K562 (cell line): ENCODE measurements around the gene CLCN2. TPM values are rescaled to one million over a fixed set of nuclear protein-coding genes. Genes with fewer than 3 reads are reported as not detected.

Experiments
- ATAC-seq: fragments of 200-7000 bp; cut with Tn5 transposase; 3 replicates; pipeline ENCODE4 v1.9.1; 2020; ENCODE audit warnings: moderate library complexity
- BruUV-seq: library from RNA; stranded (reverse); fragments of 400-500 nt; replicated peaks from 2 replicates; lab custom pipeline; 2021; lab: Mats Ljungman, UMichigan
- CTCF ChIA-PET: fragments of 300-600 bp; formaldehyde crosslinking; extraction: SDS; loops from one replicate; lab custom pipeline; 2021; ENCODE audit warnings: low intra/inter-chr PET ratio; lab: Yijun Ruan, JAX
- POLR2A ChIA-PET: fragments of 300-600, 350-650 bp; sonication (Branson Sonifier 250); formaldehyde crosslinking; extraction: SDS; loops from one replicate; lab custom pipeline; 2021; ENCODE audit warnings: antibody characterized with exemption, inconsistent platforms; lab: Yijun Ruan, JAX
- DNase-seq, 4 experiments: peaks; one replicate each; pipeline versions ENCODE4 v3.0.0 to v3.0.0-alpha.2; 2011 to 2018; ENCODE audit warnings: low spot score in 3 of 4, mixed read lengths in 3 of 4; ENCODE audit errors: extremely low read depth in 1 of 4
- FAIRE-seq: peaks from 2 replicates; lab custom pipeline; 2011; peaks lifted over from hg19 to GRCh38; lab: Jason Lieb, UNC
- H2AFZ ChIP-seq: 2 replicates; pipeline ENCODE4 v1.6.0; 2011; ENCODE audit warnings: low read depth, low read length, control low read depth, inconsistent platforms
- H3K27ac ChIP-seq: fragments of 200-600 bp; 3 replicates; pipeline ENCODE4 v1.8.0; 2011; ENCODE audit warnings: low read depth, mild to moderate bottlenecking, control low read depth, inconsistent platforms, low read length, moderate library complexity, mixed read lengths; ENCODE audit errors: extremely low read depth
- H3K27me3 ChIP-seq, 2 experiments: fragments of 300-600 bp in 1 of 2; 2 replicates in 1 of 2; 3 replicates in 1 of 2; pipeline versions ENCODE4 v1.6.0 to v1.8.0; 2011; ENCODE audit warnings: inconsistent platforms in 2 of 2, low read length in 2 of 2, mild to moderate bottlenecking in 1 of 2, mixed read lengths in 1 of 2, moderate library complexity in 1 of 2; ENCODE audit not compliant: control insufficient read depth in 2 of 2, insufficient read depth in 2 of 2
- H3K36me3 ChIP-seq: fragments of 300-600 bp; 3 replicates; pipeline ENCODE4 v1.8.0; 2011; ENCODE audit warnings: mild to moderate bottlenecking, low read length, inconsistent platforms; ENCODE audit not compliant: control insufficient read depth, insufficient read depth
- H3K4me1 ChIP-seq, 2 experiments: fragments of 200-600 bp in 1 of 2; replicated peaks in 1 of 2; 2 replicates in 1 of 2; 3 replicates in 1 of 2; pipeline versions ENCODE4 v1.5.1 to v1.8.0; 2011; ENCODE audit warnings: inconsistent platforms in 2 of 2, low read length in 2 of 2, mild to moderate bottlenecking in 1 of 2, mixed read lengths in 1 of 2, moderate library complexity in 1 of 2; ENCODE audit not compliant: control insufficient read depth in 2 of 2, insufficient read depth in 2 of 2
- H3K4me2 ChIP-seq: 2 replicates; pipeline ENCODE4 v1.6.1; 2011; ENCODE audit warnings: low read length, control low read depth, inconsistent platforms, mixed read lengths; ENCODE audit not compliant: insufficient read depth
- H3K4me3 ChIP-seq: fragments of 200-600 bp; sonication (generic), shearing (Covaris generic); 2 replicates; pipeline ENCODE4 v1.5.1; 2016; ENCODE audit warnings: control low read depth, inconsistent platforms
- H3K79me2 ChIP-seq: fragments of 200-600 bp; 3 replicates; pipeline ENCODE4 v1.8.0; 2011; ENCODE audit warnings: low read length, inconsistent platforms; ENCODE audit not compliant: control insufficient read depth, insufficient read depth
- H3K9ac ChIP-seq, 2 experiments: 2 replicates each; pipeline versions ENCODE4 v1.6.0 to v1.6.1; 2011; ENCODE audit warnings: low read depth in 2 of 2, low read length in 2 of 2, control low read depth in 1 of 2, inconsistent platforms in 1 of 2, mild to moderate bottlenecking in 1 of 2, mixed read lengths in 1 of 2; ENCODE audit not compliant: insufficient read depth in 1 of 2
- H3K9me1 ChIP-seq: one replicate; pipeline ENCODE4 v1.6.0; 2011; ENCODE audit warnings: inconsistent platforms, mild to moderate bottlenecking, low read length, moderate library complexity; ENCODE audit not compliant: control insufficient read depth, insufficient read depth
- H3K9me3 ChIP-seq: replicated peaks from 2 replicates; pipeline ENCODE4 v1.5.1; 2011; ENCODE audit warnings: low read depth, low read length, inconsistent platforms; ENCODE audit not compliant: control insufficient read depth, insufficient read depth
- H4K20me1 ChIP-seq: replicated peaks from 2 replicates; pipeline ENCODE4 v1.6.1; 2011; ENCODE audit warnings: low read length, inconsistent platforms, mixed read lengths; ENCODE audit not compliant: control insufficient read depth, insufficient read depth
- BRCA1 ChIP-seq, 2 experiments: fragments of 450-650 bp in 1 of 2; sonication (generic) in 1 of 2; formaldehyde crosslinking in 1 of 2; IDR thresholded peaks; 2 replicates each; pipeline versions ENCODE4 v1.5.0 to v1.6.1; 2017 to 2020; ENCODE audit warnings: mild to moderate bottlenecking in 1 of 2, missing genetic modification reagents in 1 of 2
- MTA3 ChIP-seq: fragments of 450-650 bp; formaldehyde crosslinking; IDR thresholded peaks from 2 replicates; pipeline ENCODE4 v1.6.1; 2017; ENCODE audit warnings: mild to moderate bottlenecking, borderline replicate concordance
- POLR2G ChIP-seq: fragments of 200-400 bp; formaldehyde crosslinking; IDR thresholded peaks from 2 replicates; pipeline ENCODE4 v1.6.1; 2017; ENCODE audit warnings: low read depth, mild to moderate bottlenecking, antibody characterized with exemption, low read length, moderate library complexity
- SMC3 ChIP-seq: conservative IDR thresholded peaks from 2 replicates; pipeline ENCODE4 v1.6.1; 2011; ENCODE audit warnings: low read depth, low read length, improper control_type of control experiment; ENCODE audit not compliant: insufficient read depth
- WGBS: fragments of 100-300 bp; shearing (Covaris generic); methylation state at CpG from one replicate; pipeline ENCODE4 v1.1.6; 2016; ENCODE audit warnings: low coverage, mixed read lengths; ENCODE audit not compliant: insufficient coverage; ENCODE audit errors: missing lambda C conversion rate; 5-methylcytosine and 5-hydroxymethylcytosine counted together
- in situ Hi-C: fragments of 300-500 bp; cut with MboI; formaldehyde crosslinking; loops from 4 replicates; pipeline ENCODE4 v1.15.0; 2018; ENCODE audit warnings: inconsistent platforms, mixed read lengths
- intact Hi-C: fragments of 100-400 bp; cut with micrococcal nuclease; formaldehyde crosslinking; loops from 2 replicates; pipeline ENCODE4 v1.14.2; 2022
- polyA plus RNA-seq, 8 experiments: library from polyadenylated mRNA; depleted of rRNA in 4 of 8; stranded (reverse) in 5 of 8; unstranded in 3 of 8; fragments of >200 nt; fragmentation: Nextera tagmentation in 2 of 8; fragmentation: Illumina TruSeq in 1 of 8; extraction: Ambion mirVana in 2 of 8; extraction: Trizol in 1 of 8; gene quantifications; 2 replicates each; pipeline versions ENCODE4 v1.2.1 to v1.2.3, GENCODE V29; 2011 to 2014; ENCODE audit warnings: inconsistent platforms in 1 of 8, missing spikeins in 1 of 8
- total RNA-seq, 7 experiments: library from RNA; depleted of rRNA in 6 of 7; stranded (reverse); fragments of >200 nt in 6 of 7; fragmentation: Illumina TruSeq in 2 of 7; extraction: Trizol in 2 of 7; gene quantifications; 2 replicates each; pipeline versions ENCODE4 v1.2.1 to v1.2.3, GENCODE V29; 2011 to 2021; ENCODE audit warnings: low replicate concordance in 1 of 7

CLCN2 gene
- total and polyA plus RNA-seq, 9 of the 15 experiments (the other 6 are each of a cell fraction or from before 2014, with no cell fraction given) = 0.10 to 14.0 (median 6.9) TPM

GRCh38 chr3:184315871-184316661, 45.3 kb downstream of the CLCN2 start:
- DNase-seq (peak in 2 of 4 experiments; percentile 12 to 19), FAIRE-seq (no peak), ATAC-seq (peak; percentile 6)
- Histone ChIP-seq H3K9me1 (peaks cover 13% of the 10 kb centered on the region), H3K27ac (peak overlapping the region; percentile 94), H3K36me3 (peaks cover 57% of the 10 kb centered on the region), H3K4me3 (peak overlapping the region; percentile 100), H4K20me1 (peaks cover 41% of the 10 kb centered on the region), H2AFZ (no peak overlapping the region), H3K4me2 (peak overlapping the region; percentile 99), H3K9ac (peak overlapping the region; percentile 99 to 100), H3K79me2 (peaks cover 66% of the 10 kb centered on the region), H3K4me1 (peaks cover 13 to 39% of the 10 kb centered on the region in 2 experiments; a peak in 4 of 5 replicates), H3K9me3 (no peaks in the 10 kb centered on the region), H3K27me3 (no peaks in the 10 kb centered on the region)
- POLR2A ChIA-PET = interaction anchor here (0.5 to 2.3 kb wide), 15 partner anchors 10 to 136 kb away, joined by 3 to 24 read pairs (median 4); partner anchors contain the start of gene PSMD2
- TF ChIP-seq MTA3 = no peak
- peak; percentile 45; the same call in 1 of the 2 replicates for TF ChIP-seq POLR2G
- TF ChIP-seq BRCA1 (IDR thresholded peaks at IDR 0.05) = no peak
- no peak for TF ChIP-seq BRCA1 (CRISPR knock-in tag; IDR thresholded peaks at IDR 0.05)
- TF ChIP-seq SMC3 = no peak
- intact Hi-C loops = loop anchor here (2.0 kb wide), 1 partner anchor 17 kb away; the partner anchor contains the start of gene PSMD2
- CTCF ChIA-PET = no interaction called here
- no TSS peak for BruUV-seq
- in situ Hi-C loops = no loop called here
- 6% methylated on average over 15 of the region's 16 CpGs for WGBS
